ENCODE measurements around the gene AGBL4.

The AGBL4 gene

DNA sequence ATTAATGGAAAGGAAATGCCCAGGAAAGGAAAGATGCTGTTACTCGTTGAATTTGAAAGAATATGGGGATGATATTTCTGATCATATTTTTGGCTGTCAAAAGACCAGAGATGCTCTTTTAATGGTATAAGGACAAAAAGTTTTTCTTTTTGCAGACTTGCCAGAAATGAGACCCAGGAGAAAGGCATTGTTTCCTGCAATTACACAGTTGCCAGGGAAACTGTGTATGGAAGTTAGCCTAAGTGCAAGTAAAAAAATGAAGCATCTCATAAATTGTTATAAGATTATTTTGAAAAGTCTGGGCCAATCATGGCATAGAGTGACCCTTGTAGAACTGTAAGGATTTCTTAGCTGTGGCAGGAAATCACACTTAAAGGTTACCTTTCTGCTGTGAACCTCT is 1091.4 kb downstream of the AGBL4 start:
- Mint-ChIP-seq H3K9me3 (no peaks in the 10 kb centered on the region), H3K27ac (no peak overlapping the region), H3K4me3 (no peak overlapping the region), H3K4me1 (no peaks in the 10 kb centered on the region), H3K36me3 (ENCODE audit: low read depth) (no peaks in the 10 kb centered on the region), H3K27me3 (ENCODE audit: low read depth) (peaks cover 16% of the 10 kb centered on the region)
- no peak for TF ChIP-seq CTCF (IDR thresholded peaks at IDR 0.05; ENCODE audit: unreplicated experiment in 3 of 3)

DNA sequence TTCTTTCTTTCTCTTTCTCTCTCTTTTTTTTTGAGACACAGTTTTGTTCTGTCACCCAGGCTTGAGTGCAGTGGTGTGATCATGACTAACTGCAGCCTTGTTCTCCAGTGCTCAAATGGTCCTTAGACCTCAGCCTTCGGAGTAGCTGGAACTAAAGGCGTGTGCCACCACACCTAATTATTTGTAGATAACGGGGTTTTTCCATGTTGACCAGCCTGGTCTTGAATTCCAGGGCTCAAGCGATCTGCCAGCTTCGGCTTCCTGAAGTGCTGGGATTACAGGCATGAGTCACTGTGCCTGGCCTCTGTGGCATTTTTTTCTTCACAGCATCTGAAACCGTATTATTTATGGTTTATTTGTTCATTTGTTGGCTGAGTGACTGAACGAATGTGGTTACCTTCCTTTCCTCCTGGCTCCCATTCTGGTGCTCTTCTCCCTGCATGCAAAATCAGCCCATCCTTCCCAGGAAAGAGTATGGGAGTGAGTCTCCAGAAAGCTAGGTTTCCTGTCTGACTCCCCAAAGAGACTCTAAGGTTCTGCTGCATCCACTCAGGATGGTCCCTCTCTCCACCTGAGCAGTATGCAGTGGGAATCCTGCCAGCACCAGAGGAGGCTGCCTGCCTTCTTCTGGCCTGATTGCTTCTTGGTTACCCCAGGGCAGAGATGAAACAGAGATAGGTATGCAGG is 1092.1 kb downstream of the AGBL4 start:
- no peak overlapping the region for H3K4me3 Mint-ChIP-seq
- H3K27me3 Mint-ChIP-seq (ENCODE audit: low read depth) = peaks cover 16% of the 10 kb centered on the region
- no peak for TF ChIP-seq CTCF (IDR thresholded peaks at IDR 0.05; ENCODE audit: unreplicated experiment in 3 of 3)
- H3K27ac Mint-ChIP-seq = no peak overlapping the region
- H3K36me3 Mint-ChIP-seq (ENCODE audit: low read depth) = no peaks in the 10 kb centered on the region
- H3K4me1 Mint-ChIP-seq = no peaks in the 10 kb centered on the region
- H3K9me3 Mint-ChIP-seq = peaks cover 3% of the 10 kb centered on the region

DNA sequence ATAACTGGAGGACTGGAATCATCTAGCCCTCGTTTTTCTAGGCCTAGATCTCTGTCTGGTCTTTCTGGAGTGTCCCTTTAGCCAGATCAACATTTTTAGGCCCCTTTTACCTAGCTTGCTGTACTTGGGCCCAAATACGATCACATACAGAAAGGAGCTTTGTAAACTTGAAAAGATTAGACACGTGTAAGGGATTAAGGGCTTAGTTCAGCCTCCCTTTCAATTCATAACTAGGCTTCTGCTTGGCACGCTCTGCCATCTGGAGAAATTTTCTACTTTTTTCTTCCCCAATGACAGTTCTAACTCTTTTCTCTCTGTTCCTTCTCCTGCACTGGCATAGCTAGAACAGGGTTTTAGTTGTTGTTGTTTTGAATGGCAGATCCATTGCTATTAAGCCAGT is 1093.7 kb downstream of the AGBL4 start:
- no peak overlapping the region for H3K4me3 Mint-ChIP-seq
- H3K27ac Mint-ChIP-seq = no peak overlapping the region
- no peaks in the 10 kb centered on the region for H3K36me3 Mint-ChIP-seq (ENCODE audit: low read depth)
- TF ChIP-seq CTCF (IDR thresholded peaks at IDR 0.05; ENCODE audit: unreplicated experiment in 3 of 3) = no peak
- no peaks in the 10 kb centered on the region for H3K4me1 Mint-ChIP-seq
- peaks cover 18% of the 10 kb centered on the region for H3K27me3 Mint-ChIP-seq (ENCODE audit: low read depth)
- H3K9me3 Mint-ChIP-seq = peaks cover 3% of the 10 kb centered on the region

DNA sequence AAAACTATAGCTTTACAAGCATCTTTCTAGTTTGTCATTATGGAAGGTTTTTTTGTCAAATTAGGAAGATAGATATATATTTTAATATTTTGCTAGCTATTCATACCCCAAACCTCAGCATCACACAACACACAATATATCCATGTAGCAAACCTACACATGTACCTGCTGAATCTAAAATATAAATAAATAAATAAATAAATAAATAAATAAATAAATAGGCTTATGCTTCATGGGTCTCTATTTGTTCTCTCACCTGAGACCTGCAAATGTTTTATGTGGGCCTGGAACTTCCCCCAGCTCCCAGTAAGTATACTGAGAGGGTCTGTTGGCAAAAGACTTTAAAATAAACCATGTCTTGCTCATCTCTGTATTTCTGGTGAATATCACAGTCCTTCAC is 1099.7 kb downstream of the AGBL4 start:
- Mint-ChIP-seq H3K4me1 (no peaks in the 10 kb centered on the region), H3K4me3 (no peak overlapping the region), H3K36me3 (ENCODE audit: low read depth) (no peaks in the 10 kb centered on the region), H3K9me3 (peaks cover 3% of the 10 kb centered on the region), H3K27me3 (ENCODE audit: low read depth) (peaks cover 13% of the 10 kb centered on the region), H3K27ac (no peak overlapping the region)
- TF ChIP-seq CTCF (IDR thresholded peaks at IDR 0.05; ENCODE audit: unreplicated experiment in 3 of 3) = no peak

DNA sequence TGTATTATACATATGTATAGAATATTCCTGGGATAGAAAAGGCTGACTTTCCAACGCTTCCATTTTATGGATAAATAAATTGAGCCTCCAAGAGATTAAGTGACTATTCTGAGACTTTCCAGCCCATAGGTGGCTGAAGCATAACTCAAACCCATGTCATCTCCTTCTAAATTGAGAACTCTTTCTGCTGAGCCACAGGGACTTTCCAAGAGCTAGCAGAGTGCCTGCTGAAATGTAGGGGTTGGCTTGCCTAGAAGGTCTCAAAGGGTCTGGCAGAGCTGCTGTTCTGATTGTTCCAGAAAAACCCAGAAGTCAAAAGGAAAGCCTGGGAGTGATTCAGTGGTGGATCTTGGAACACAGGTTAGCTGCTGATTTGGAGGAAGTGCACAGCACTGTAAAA is 1100.6 kb downstream of the AGBL4 start:
- H3K36me3 Mint-ChIP-seq (ENCODE audit: low read depth) = no peaks in the 10 kb centered on the region
- no peak overlapping the region for H3K4me3 Mint-ChIP-seq
- H3K4me1 Mint-ChIP-seq = no peaks in the 10 kb centered on the region
- no peak overlapping the region for H3K27ac Mint-ChIP-seq
- peaks cover 13% of the 10 kb centered on the region for H3K27me3 Mint-ChIP-seq (ENCODE audit: low read depth)
- no peak for TF ChIP-seq CTCF (IDR thresholded peaks at IDR 0.05; ENCODE audit: unreplicated experiment in 3 of 3)
- H3K9me3 Mint-ChIP-seq = peaks cover 3% of the 10 kb centered on the region

DNA sequence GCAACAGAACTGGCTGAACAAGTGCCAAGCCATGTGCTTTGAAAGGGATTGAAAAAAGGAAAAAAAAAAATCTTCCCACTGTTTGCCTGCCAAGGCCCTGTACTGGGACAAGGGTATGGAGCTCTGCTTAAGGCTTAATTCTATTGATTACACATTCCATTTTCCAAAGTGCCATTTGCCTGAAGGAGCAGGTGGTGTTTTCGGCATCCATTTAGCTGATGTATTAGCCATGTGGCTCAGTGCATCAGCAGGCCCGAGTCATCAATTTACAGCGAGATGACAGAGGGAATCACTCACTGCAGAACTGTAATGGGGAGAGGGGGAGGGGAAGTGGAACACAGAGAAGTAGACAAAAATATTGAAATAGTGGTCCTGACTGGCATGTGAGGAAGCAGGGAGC is 1102.9 kb downstream of the AGBL4 start:
- Mint-ChIP-seq H3K4me1 (no peaks in the 10 kb centered on the region), H3K27ac (no peak overlapping the region), H3K4me3 (no peak overlapping the region), H3K9me3 (no peaks in the 10 kb centered on the region), H3K36me3 (ENCODE audit: low read depth) (no peaks in the 10 kb centered on the region), H3K27me3 (ENCODE audit: low read depth) (peaks cover 11% of the 10 kb centered on the region)
- no peak for TF ChIP-seq CTCF (IDR thresholded peaks at IDR 0.05; ENCODE audit: unreplicated experiment in 3 of 3)

Data from nephron (organoid).